Measurements from ENCODE around the gene PSG6.
"Not testable (repeated sequence)": the region's sequence is repeated elsewhere in the genome, so short reads cannot be mapped to it uniquely, and the experiment has no call there.

PSG6 gene

DNA sequence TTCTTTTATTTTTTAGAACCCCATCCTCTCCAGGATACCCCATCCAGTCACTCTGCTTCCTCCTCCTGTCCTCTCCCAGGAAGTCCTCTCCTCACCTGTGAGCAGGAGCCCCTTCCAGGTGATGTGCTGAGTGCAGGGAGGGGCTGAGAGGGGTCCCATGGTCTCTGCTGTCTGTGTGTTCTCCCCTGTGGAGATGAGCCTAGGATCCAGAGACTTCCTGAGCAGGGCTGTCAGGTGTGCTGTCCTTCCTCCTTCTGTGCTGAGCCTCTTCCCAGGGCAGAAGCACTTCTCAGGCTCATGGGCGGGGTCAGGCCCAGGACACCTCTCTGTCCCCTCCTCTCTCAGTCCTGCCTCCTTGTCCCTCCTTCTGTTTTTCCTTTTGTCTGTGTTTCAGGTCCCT is at the start of gene PSG6:
Gene PSG6 (minus strand): TSS at position 261 of the 400 bp plus-strand sequence. CDS start 102 bp downstream, at position 159.
- not testable (repeated sequence) for DNase-seq

DNA sequence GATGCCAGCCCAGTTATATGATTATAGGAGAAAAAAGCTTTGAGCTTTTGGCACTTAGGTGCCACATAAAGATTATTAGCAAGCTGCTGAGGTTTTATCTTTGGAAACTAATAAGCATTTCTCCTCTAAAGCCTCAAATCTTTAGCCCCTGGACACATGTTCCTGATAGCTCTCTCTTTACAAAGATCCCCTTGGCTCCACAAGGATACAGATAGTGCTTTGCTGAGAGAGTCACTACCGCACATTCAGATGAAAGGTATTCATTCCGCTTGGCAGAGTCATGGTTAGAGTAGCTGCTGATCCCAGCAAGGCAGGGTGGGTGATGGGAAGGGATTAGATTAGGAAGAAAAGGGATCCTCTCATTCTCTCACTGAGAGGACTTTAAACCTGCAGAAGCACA is 47.5 kb upstream of the PSG6 start:
- no peak for DNase-seq

DNA sequence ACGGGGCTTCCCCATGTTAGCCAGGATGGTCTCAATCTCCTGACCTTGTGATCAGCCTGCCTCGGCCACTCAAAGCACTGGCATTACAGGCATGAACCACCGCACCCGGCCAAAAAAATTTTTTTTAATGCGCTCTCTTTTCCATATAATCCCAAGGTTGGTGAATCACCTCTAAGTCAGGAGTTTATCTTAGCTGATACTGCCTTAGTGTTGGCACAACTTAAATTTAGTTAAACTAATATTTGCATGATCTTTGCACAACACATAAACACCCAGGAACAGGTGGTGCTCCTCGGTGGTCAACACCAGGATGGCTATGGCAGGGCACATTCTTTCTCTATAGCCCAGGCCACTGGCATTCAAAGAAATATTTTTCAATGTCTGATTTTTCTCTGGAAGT is 43.4 kb upstream of the PSG6 start:
- DNase-seq = no peak

DNA sequence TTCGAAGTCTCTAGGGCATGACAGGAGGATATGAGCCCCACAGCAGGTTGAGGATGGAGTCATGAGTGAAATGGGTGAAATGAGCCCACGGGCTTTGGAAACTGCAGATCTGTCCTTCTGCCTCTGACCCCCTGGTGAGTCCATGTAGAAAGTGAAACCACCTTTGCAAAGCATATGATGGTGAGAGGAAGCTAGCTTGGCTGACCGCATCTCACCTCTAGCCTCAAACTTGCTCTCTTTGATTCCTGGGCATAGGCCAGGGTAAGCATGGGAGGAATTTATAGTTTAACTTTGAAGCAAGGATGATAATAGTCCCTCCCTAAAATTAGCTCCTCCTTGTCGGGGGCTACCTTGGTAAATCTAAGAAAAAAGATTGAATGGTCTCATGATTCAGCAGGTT is 34.4 kb upstream of the PSG6 start:
- not testable (repeated sequence) for DNase-seq

DNA sequence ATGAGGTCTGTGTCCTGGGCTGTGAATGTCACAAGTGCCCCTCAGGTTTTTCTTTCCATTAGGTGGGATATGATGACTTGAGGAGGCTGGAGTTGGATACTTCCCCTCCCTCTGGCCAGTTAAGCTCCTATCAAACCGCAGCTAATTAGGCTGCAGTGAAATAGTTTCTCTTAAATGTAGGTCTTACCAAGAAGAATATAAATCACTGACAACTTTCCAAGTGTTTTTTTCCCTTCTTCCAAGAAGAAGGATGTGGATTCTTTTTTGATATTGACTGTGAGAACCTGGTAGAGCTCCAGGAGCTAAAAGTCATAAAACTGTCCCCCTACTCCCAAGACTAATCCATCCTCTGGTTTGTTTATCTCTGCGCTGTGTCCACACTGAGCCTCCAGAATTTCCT is 33.8 kb upstream of the PSG6 start:
- not testable (repeated sequence) for DNase-seq

DNA sequence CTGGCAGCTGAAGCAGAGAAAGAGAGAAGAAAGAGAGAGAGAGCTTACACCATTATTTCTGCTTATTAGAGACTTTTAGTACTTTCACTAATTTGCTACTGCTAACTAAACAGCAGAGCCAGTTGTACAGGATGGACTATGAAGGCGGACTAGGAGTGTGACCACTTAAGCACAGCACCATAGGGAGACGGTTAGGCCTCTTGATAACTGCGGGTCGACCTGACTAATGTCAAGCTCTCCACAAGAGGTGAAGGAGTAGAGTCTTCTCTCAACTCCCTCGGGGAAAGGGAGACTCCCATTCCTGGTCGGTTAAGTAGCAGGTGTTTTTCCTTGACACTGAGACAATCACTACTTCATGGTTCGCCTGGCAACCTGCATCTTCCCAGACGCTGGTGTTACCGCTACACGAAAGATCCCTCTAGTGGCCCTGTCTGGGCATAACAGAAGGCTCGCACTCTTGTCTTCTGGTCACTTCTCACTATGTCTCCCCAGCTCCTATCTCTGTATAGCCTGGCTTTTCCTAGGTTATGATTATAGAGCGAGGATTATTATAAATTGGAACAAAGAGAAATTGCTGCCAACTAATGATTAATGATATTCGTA is 24.6 kb upstream of the PSG6 start:
- DNase-seq = peak; percentile 16

DNA sequence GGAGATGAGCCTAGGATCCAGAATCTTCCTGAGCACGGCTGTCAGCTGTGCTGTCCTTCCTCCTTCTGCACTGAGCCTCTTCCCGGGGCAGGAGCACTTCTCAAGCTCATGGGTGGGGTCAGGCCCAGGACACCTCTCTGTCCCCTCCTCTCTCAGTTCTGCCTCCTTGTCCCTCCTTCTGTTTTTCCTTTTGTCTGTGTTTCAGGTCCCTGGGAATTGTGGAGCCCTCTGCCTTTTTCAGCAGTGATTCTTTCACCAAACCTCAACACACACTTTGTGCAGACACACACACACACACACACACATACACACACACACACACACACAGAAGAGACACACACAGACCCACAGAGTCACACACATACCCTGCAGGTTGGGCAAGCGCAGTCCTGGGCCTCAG is 19.4 kb upstream of the PSG6 start, which contains the start of gene PSG7:
Gene PSG7 (minus strand): TSS at position 101 of the 400 bp plus-strand sequence. CDS start 131 bp downstream, outside the sequence.
- not testable (repeated sequence) for DNase-seq

DNA sequence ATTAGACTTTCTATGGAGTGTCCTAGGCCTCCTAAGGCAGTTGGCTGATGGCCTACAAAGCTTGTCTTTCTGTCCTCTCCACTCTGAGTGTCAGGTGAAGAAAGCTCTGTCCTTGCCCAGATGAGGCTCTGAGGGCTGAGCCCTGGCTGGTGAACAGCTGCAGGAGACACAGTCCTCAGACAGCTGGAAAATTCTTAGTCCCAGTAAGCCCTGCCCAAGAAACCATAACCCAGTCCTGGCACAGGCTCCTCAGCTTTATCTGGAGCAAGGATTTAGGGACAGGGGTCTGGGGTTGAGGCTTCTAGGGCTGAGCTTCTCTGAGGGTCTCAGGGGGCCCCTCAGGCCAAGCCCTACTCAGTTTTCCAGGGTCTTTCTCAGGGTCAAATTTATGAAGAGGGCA is 17.0 kb upstream of the PSG6 start:
- DNase-seq = not testable (repeated sequence)

DNA sequence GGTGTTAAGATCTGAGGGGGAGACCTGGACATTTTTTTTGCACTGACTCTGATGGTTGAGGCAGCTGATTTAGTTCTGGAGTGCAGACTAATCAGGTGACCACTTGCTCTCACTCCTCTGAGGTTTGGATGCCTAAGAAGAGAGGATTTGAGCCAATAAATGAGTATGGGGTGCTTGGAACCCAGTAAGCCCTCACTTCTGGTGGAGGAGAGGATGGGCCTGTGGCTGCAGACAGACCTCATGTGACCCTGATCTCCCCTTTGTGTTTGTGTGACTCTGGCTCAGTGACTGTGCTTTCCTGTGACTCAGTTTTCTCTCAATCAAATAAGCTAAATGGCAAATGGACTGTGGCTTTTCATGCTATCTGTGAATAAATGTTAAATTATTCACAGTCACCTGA is 16.5 kb upstream of the PSG6 start:
- DNase-seq = not testable (repeated sequence)

DNA sequence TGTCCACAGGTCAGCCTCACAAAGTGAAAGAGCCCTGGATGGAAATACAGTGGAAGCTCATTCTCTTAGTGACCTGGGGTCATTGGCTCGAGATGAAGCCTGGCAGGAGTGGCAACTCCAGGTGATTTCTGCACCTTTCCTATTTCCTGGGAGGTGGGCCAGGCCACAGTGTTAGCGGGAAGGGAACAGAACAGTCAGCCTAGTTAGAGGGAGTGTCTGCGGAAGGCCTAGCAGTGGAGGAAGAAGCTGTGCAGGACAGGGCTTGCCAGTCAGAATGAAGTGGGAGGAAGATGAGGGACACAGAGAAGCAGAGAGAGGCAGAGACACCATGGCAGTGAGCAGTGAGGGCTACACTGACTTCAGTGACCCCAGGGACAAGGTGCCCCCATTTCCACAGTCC is 15.7 kb upstream of the PSG6 start:
- DNase-seq = not testable (repeated sequence)

DNA sequence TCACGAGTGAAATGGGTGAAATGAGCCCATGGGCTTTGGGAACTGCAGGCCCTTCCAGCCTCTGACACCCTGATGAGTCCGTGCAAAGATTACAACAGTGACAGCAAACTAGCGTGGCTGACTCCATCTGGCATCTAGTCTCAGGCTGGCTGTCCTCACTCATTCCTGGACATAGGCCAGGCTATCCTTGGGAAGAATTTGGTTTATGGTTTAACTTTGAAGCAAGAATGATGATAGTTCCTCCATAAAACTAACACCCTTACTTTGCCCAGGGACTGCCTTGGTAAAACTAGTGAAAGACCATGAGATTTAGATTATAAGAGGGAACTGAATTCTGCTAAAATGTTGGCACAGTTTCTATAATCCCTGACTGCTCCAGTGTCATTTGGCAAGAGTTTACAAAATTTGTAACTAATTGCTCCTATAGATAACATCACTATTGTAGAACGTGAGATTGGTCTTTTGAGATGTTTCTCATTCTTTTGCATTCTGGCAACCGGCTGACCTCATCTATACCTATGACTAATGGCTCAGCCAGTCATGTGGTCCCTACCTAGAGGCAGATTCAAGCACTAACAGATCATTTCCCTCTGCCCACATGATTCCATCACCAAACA is 14.9 kb upstream of the PSG6 start:
- DNase-seq = not testable (repeated sequence)

DNA sequence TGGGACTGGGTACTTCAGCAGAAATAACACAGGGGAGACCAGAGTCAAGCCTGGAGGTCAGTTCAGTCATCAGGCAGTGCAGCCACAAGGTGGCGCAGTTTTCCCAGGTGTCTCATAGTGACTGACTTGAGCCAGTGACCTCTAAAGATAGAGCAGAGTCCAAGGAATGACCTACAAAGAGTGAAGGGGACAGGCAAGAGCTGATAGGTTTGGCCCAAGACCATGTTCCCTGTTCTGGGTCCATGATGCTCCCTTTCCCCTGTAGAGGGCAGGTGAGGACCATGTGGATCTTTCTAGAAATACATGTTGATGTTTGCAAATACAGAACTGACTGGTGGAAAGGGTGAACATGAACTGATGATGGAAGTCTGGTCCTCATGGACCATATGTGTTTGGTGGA is 12.5 kb upstream of the PSG6 start:
- peak; percentile 53 for DNase-seq

DNA sequence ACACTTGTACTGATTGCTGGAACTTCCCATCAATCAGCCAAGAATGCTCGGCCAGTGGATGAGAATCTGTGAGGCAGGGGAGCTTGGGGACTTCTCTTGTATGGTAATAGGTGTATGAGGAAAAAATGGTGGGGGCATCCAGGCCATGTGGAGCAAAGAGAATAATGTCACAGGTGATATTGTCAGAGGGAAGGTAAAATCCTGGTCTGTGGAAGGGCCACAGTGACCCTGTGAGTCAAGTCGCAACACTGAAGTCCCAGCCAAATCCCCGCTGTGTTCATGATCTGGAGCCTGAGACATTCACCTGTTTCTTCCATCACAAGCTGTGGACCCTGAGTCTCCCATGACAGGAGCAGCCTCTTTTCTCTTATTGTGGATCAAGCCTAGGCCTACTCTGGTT is 11.2 kb upstream of the PSG6 start:
- no peak for DNase-seq

DNA sequence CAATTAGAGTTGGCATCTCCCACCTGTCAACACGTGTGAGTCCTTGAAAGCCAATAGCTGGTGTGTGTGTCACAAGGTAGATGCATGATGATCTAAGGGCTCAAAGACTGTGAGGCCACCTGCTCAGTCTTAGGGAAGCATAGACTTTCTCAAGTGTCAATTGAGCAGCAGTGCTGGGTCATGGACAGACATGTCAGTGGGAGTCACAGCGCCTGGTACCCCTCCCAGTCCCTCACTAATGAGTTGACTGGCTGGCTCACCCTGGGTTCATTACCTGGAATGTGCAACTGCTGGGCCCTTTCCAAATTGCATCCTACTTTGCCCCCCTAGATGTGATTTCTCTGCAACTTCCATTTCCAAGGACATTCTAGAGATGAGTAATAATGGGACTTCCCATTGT is 9.1 kb upstream of the PSG6 start:
- no peak for DNase-seq

DNA sequence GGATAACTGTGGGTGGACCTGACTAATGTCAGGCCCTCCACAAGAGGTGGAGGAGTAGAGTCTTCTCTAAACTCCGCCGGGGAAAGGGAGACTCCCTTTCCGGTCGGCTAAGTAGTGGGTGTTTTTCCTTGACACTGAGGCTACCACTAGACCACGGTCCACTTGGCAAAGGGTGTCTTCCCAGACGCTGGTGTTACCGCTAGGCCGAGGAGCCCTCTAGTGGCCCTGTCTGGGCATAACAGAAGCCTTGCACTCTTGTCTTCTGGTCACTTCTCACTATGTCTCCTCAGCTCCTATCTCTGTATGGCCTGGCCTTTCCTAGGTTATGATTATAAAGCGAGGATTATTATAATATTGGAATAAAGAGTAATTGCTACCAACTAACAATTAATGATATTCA is 5.4 kb upstream of the PSG6 start:
- DNase-seq = peak; percentile 46

DNA sequence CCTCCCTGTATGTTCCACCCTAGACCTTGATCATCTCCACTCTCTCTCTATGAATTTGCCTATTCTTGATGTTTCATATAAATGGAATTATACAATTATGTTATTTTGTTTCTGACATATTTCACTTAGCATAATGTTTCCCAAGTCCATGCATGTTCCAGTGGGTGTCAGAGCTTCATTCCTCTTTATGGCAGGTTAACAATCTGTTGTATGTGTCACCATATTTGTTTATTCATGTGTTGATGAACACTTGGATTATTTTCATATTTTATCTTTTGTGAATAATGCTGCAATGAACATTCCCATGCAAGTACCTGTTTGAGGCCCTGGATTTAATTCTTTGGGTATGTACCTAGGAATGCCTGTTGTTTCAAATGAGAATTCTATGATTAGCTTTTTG is 3.3 kb upstream of the PSG6 start:
- not testable (repeated sequence) for DNase-seq

DNA sequence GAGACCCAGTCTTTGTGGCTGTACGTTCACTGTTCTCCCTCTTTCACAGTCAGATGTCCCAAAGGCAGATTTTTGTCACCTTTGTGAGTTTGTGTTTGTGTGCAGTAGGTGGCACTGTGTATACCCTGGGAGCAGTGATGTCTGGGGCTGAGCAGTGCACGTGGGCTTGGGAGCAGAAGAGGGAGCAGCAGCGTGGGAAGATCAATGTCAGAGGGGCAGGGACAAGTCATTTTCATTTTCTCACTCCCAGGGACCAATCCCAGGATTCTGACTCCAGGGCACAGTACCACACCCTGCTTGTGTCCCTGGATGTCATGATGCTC is 2.0 kb upstream of the PSG6 start:
- DNase-seq = no peak

DNA sequence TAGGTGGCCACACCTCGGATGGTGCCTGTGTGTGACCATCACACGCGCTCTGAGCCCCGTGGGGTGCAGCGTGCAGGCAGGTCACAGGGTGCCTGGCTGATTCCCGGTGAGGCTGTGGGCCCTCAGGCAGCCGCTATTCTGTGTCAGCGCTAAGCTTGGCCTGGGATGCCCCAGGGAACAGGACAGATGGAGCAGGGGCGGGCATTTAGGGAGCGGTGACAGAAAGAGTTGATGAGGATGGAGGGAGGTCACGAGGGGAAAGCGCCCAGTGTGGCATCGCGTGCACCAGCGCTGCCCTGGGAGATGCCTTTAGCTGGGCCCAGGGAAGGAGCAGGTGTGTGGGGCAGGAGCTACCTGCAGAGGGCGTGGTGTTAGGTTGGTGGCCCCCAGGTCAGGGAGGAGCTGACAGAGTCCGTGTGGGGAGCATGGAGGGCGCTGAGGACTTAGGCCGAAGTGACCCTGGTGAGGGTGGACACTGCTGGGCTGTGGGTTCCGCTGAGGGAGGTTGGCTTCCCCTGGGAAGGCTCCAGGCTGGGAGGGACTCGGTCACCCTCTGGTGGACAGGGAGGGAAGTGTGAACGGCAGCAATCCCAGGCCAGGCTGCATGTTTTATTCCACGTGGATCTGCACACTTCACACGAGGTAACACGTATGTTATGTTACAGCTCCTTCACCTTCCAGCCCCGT is 1.5 kb upstream of the PSG6 start:
- DNase-seq = not testable (repeated sequence)

DNA sequence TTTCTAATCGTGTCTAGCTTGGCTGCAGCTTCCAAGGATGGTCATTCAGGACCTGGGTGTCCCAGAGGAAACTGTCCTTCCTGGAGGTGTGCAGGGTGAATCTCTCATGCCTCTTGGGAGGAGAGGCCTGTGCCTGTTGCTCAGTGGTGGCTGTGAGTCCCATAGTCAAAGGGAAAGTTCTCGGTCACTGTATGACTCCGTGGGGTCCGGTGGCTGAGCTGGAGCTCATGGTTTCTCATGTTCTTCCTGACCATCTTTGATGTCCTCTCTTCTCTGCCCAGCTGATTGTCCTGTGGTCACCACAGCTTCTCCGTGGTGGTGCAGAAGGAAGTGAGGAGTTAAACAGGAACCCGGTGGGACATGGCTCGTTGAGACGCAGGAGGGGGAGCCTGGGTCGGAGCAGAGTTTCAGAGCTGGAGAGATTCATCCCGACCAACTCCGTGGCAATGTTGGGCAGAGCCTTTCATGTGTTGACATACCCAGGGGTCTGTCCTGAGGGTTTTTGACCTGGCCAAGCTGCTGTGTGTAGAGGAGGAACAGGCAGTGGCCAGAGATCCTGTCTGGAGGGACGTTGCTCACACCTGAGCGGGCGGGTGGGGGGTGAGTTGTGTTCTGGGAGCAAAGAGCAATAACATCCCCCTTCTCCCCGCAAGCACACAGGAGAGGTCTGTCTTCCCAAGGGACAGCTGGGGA is 829 bp upstream of the PSG6 start:
- DNase-seq = not testable (repeated sequence)

DNA sequence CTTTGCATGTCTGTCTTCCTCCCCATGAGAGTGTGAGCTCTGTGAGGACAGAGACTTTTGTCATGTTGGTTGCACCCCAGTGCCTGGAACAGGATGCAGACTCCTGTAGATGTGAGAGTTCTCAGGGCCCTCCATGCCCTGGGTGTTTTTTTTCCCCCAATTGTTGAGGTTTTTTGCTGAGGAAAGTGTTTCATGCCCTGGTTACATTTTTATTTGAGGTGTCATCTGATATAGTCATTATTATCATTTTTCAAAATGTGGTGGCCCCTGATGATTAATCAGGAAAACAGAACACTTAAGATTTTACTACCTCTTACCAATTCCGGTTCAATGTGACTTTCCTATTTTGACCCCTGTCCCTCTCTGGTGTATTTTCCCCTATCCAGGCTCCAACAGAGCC is 763 bp downstream of the PSG6 start:
- DNase-seq = not testable (repeated sequence)

DNA sequence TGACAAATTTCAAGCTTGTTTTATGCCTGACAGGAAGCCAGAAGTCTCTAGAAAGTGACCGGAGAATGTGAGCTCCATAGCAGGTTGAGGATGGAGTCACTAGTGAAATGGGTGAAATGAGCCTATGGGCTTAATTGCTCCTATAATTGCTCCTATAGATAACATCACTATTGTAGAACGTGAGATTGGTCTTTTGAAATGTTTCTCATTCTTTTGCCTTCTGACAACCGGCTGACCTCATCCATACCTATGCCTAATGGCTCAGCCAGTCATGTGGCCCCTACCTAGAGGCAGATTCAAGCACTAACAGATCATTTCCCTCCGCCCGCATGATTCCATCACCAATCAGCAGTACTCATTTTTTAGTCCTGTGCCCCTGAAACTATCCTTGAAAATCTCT is 4.2 kb downstream of the PSG6 start:
- not testable (repeated sequence) for DNase-seq

DNA sequence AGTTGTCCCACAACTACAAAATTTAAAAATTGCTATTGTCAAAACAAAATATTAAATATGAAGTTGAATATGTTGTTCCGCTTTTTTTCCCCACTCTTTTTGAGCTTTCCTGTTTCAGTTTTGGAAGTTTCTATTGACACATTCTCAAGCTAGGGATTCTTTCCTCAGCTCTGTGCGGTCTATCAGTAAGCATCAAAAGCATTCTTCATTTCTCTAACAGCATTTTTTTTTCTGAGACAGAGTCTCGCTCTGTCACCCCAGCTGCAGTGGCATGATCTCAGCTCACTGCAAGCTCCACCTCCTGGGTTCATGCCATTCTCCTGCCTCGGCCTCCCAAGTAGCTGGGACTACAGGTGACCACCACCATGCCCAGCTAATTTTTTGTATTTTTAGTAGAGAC is 4.8 kb downstream of the PSG6 start:
- DNase-seq = not testable (repeated sequence)

DNA sequence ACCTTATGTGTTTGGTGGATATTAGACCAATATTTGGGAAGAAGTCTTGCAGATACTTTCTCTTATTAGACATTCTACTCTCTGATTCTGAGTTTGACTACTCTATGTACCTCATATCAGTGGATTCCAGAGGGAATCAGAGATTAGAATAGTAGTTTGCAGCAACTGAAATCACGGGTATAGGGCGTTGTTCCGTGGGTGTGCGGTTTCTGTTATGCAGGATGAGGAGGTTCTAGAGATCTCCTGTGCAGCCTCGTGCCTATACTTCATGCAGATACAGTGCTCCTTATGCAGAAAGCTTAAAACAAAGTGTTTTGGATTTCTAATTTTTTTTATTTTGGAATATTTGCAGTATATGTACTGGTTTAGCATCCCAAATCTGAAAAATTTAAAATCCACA is 6.0 kb downstream of the PSG6 start:
- DNase-seq = not testable (repeated sequence)

DNA sequence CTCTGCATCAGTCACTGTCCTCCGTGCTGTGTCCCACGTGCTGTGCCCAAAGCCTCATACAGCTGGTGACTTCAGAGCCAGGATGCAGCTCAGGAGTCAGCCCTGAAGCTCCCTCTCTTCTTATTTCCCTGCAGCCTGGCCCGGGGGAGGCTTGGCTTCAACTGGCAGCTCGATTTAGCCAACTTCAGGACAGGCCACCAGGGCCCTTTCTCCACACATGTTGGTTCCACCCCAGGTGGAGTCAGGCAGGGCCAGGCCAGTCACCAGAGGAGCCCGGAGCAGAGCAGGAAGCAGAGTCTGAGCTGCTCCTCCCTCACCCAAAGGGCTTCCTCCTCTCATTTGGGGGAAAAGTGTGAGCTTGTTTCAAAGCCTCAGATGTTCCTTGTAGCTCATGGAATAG is 11.5 kb downstream of the PSG6 start:
- not testable (repeated sequence) for DNase-seq

Data from activated CD4-positive, alpha-beta T cell treated with anti-CD3 and anti-CD28 coated beads, Interleukin-2, Interleukin-6, amounts not matched to agents 100 ng/mL and 50 ng/mL, durations not matched to agents 16 hours and 8 hours (primary cell).